Neural progenitor cell (in vitro differentiated cells): ENCODE data around the gene DCAF10.

Experiments
- EZH2 ChIP-seq: fragments of 200-600 bp; sonication (generic); IDR thresholded peaks from 2 replicates; pipeline ENCODE4 v1.6.1; 2017; ENCODE audit warnings: antibody characterized with exemption, mild to moderate bottlenecking, moderate library complexity
- TF ChIP-seq, protein P1 (sequence below): fragments of 200-600 bp; sonication (generic); IDR thresholded peaks from 2 replicates; pipeline ENCODE4 v1.5.1; 2017; ENCODE audit warnings: antibody characterized with exemption, mild to moderate bottlenecking

DNA sequence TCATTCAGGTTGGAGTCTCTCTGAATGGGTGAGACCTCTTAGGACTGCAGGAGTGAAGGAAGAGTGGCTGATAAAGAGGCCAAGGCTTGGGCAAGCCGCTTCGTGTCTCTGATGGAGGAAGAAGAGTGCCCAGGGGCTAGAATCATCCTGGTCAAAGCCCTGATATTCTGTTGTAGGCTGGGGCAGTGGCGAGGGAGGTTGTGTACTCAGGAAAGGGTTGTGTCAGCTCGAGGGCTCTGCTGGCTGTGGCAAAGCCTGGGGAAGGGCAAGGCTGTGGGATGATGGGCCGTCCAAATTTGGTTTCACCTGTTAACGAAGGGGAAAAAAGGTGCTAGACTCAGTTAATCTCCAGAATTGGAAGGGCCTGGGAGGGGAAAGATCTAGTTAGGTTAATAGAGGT lies 49.4 kb upstream of the DCAF10 start:
- TF ChIP-seq, protein P1, sequence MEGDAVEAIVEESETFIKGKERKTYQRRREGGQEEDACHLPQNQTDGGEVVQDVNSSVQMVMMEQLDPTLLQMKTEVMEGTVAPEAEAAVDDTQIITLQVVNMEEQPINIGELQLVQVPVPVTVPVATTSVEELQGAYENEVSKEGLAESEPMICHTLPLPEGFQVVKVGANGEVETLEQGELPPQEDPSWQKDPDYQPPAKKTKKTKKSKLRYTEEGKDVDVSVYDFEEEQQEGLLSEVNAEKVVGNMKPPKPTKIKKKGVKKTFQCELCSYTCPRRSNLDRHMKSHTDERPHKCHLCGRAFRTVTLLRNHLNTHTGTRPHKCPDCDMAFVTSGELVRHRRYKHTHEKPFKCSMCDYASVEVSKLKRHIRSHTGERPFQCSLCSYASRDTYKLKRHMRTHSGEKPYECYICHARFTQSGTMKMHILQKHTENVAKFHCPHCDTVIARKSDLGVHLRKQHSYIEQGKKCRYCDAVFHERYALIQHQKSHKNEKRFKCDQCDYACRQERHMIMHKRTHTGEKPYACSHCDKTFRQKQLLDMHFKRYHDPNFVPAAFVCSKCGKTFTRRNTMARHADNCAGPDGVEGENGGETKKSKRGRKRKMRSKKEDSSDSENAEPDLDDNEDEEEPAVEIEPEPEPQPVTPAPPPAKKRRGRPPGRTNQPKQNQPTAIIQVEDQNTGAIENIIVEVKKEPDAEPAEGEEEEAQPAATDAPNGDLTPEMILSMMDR = no peak
- TF ChIP-seq EZH2 = no peak
